GM19328 (cell line): ENCODE measurements around the gene DTNB.
A peak's percentile ranks its signal among the peaks of the same experiment; 100 is the strongest.
"Not testable (repeated sequence)": the region's sequence is repeated elsewhere in the genome, so short reads cannot be mapped to it uniquely, and the experiment has no call there.

Source experiments
- ATAC-seq: cut with Tn5 transposase; IDR thresholded peaks from one replicate; pipeline ENCODE4 v1.9.1; 2021; ENCODE audit warnings: mild to moderate bottlenecking, moderate library complexity; ENCODE audit not compliant: unreplicated experiment

The DTNB gene

DNA sequence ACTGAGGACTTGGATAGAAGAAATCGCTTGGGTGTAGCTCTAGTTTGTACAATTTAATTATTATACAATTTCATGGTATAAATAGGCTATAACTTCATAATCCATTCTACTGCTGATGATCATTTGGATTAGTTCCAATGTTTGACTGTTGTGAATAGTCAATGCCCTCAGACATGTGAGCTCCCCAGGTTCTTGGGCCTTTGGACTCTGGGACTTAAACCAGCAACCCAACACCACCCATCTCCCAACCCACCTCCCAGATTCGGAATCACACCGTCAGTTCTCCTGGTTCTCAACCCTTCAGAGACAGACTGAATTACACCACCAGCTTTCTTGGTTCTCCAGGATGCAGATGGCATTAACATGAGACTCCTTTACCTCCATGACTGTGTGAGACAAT is 247.1 kb downstream of the DTNB start:
- ATAC-seq = no peak

- no peak for ATAC-seq
Measured at GRCh38 chr2:25424426-25425028, 248.8 kb downstream of the DTNB start.

GRCh38 chr2:25421820-25422411 is 251.5 kb downstream of the DTNB start:
- no peak for ATAC-seq

DNA sequence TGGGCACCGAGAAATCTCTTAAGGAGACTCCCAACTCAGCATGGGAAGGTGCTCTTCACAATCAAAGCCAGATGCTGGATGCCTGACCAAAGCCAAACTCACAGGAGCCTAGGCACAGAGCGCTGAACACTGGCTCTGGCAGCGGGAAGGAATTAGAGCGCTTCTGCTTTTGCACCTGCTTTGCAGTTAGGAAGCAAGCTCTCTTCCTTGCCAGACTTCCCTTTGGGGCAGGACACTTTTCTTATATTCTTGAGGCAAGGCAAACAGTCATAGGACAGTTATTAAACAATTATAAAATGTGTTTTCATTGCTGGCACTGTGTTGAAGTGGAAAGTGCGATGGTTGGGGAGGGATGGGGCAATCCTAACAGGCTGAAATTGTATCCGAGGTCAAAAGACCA is 252.1 kb downstream of the DTNB start:
- ATAC-seq = no peak

DNA sequence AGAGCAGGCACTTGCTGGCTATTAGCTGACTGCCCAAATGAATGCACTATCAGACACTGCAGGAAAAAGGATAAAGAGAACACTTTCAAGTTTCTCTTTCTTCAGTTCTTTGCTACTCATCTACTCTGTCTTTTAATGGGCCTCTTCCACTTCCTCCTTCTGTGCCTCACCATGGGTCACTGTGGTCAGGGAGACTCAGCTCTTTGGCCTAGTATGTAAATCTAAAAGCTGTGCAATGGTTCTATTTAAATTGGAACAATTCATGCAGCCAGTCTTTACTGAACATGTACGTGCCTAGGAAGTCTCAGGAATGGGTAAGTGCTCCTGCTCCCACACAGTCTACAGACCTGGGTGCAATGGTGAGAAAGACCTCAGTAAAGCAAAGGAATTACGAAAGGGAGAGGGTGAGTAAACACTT is 252.5 kb downstream of the DTNB start:
- ATAC-seq = no peak

DNA sequence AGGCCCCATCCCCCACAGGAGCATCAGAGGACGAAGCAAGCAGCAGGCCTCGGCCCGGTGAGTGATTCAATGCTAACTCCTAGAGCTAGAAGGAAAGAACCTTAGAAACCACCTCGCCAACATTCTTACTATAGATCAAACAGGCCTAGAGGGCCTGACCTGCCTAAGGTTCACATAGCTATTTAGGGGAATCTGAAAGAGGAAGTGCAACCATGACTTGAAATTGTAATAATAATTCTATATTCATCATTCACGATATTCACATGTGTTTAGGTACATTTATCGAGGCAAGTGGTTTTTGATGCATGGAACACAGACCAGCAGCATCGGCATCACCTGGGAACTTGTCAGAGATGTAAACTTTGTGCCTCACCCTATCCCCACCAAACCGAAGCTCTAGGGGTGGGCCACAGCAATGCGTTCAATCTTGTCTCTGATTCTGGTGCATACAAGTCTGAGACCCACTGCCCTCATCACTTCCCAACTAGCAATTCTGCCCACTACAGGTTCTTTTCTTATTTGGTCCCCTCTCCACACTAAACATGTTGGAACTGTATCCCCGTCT is 253.6 kb downstream of the DTNB start:
- peak; percentile 45 for ATAC-seq

- ATAC-seq = no peak
Measured at GRCh38 chr2:25418944-25419677, 254.3 kb downstream of the DTNB start.

GRCh38 chr2:25417715-25418369 is 255.5 kb downstream of the DTNB start:
- no peak for ATAC-seq

DNA sequence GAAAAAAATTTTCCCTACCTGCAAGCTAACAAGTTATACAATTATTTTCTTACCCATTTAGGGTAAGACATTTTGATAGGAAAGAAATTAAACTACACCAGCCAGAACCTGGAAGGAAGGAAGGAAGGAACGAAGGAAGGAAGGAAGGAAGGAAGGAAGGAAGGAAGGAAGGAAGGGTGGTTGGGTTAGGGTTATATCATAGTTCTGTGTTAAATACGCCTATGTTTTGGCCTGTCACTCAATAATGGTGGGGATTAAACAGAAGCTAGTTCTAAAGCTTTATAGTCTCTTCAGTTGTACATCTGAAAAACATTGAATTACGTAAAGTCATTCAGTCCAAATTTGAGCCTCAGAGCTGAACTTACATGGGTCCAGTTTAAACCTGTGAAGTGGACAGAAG is 256.7 kb downstream of the DTNB start:
- ATAC-seq = no peak

DNA sequence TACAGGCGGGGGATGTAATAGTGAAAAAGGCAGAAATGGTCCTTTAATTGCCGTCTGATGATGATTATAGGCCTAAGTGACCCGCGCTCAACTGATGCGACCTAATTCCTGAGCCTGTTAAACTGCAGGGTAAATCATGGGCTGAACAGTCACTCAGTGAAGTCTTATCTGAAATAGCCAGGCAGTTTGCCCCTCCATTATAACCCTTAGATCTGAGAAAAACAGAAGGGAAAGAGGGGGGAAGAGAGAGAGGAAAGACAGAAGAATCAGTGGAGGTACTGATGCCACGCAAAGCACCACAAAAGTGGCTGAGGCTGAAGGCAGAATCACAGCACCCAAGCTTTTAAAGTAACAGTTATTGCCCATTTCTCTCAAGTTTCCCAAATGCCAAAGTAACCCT is 258.6 kb downstream of the DTNB start:
- ATAC-seq = no peak

GRCh38 chr2:25413409-25413808 is 260.0 kb downstream of the DTNB start:
- ATAC-seq = not testable (repeated sequence)

- no peak for ATAC-seq
Measured at GRCh38 chr2:25411753-25412152, 261.6 kb downstream of the DTNB start.

DNA sequence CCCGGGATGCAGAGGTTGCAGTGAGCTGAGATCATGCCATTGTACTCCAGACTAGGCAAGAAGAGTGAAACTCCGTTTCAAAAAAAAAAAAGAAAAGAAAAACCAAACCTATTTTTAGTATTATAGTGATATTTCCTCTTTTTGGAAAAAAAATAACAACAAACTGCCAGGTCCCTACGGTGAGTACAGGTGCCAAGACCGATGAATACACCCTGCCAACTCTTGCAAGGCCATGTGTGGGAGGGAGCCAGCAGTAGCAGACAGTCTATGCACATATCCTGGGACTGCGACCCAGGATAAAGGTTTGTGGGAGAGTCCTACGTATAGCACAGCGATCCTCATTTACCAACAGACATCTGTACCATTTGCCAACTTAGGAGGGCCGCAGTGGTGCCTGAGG is 262.1 kb downstream of the DTNB start:
- no peak for ATAC-seq

DNA sequence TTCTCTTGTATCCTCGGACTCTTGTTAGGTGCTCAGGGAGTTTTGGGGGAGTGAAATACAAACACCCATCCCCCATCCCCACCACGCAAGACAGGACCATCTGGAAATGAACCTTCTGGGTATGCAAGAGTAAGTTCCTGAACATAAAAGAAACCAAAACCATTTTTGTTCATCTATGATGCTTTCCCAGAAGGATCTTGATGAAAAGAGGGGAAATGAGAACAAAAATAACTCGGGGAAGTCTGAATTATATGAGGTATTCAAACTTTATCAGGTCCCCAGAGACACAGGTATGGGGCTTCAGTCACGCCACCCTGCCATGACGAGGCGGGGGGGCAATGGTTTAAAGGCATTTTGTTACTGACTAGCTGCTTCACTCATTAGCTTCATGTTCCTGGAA is 263.0 kb downstream of the DTNB start:
- no peak for ATAC-seq

- ATAC-seq = no peak
Measured at GRCh38 chr2:25409468-25409867, 263.9 kb downstream of the DTNB start.

DNA sequence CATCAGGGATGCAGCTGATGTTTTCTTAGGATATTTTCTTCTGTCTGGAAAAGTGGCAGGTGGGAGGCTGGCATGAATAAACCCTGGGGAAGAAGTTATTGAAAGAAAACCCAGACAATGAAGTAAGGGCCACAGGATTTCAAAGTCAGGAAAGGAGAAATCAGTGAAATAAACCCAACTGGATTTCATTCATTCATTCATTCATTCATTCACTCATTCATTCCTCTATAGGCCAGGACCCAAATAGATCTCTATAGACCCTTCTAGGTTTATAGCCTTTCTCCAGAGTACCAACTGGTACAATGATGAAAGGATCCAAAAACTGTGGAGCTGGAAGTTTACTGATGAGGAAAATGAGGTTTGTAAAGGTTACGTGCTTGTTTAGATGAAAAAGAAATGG is 264.3 kb downstream of the DTNB start:
- ATAC-seq = no peak

- no peak for ATAC-seq
Measured at GRCh38 chr2:25405611-25406295, 267.6 kb downstream of the DTNB start.

DNA sequence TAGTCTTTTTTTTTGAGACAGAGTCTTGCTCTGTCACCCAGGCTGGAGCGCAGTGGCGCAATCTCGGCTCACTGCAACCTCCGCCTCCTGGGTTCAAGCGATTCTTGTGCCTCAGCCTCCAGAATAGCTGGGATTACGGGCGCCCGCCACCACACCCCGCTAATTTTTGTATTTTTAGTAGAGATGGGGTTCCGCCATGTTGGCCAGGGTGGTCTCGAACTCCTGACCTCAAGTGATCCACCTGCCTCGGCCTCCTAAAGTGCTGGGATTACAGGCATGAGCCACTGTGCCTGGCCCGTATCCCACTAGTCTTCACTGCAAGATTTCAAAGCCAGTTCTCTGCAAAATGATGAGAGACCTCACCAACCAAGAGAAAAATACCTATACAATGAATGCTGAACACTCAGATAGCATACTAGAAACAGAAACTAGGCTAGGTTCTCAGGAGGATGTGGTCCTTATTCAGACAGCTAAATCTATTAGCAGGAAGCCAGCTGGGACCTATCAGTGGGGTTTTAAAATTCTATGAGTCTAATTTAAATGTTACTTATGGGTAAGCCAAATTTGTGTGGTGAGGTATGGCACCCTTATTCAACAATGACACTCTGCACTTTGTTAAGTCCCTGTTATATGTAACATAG is 270.1 kb downstream of the DTNB start:
- ATAC-seq = peak; percentile 54

- no peak for ATAC-seq
Measured at GRCh38 chr2:25402477-25402876, 270.9 kb downstream of the DTNB start.

DNA sequence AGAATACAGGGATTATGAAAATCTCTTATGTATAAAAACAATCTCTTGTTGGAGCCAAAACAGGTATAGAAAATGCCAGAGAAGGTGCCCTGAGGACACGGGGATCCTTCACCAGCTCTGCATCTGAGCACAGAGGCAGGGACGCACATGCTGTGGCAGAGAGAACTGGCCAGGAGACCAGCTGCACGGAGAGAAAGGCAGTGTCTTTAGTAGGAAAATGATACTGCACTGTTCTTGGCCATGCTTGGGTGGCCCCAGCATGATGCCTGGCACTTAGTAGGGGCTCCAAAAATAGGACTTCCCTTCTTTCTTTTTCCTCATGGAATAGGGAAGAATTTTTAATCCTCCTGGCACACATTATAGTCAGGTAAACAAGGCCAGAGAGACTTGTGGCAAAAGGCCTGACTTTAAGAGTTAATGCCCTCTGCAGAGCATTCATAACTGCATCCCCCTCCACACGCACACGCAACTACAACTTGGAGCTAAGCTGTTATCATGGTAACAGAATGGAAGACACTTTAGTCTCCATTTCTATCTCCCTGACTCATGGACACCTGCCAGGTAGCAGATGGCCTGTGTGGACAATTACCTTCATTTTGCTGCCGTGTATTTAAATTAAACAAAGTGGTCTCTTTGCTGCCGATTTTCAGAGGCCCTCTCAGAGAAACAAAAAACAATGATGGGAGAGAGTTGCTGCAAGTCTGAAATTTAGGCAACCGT is 271.9 kb downstream of the DTNB start:
- no peak for ATAC-seq
